Mesodermal cell (in vitro differentiated cells): ENCODE results near the gene TGFBR3.

Experiments used
- H3K27ac ChIP-seq: 2 replicates; pipeline ENCODE4 v1.7.0; 2013; ENCODE audit warnings: mild to moderate bottlenecking, low read depth, low read length, moderate library complexity; ENCODE audit not compliant: severe bottlenecking
- H3K36me3 ChIP-seq: 2 replicates; pipeline ENCODE4 v1.7.1; 2013; ENCODE audit warnings: mild to moderate bottlenecking, low read length, moderate library complexity; ENCODE audit not compliant: control insufficient read depth, insufficient read depth
- H3K4me1 ChIP-seq: one replicate; pipeline ENCODE4 v1.7.1; 2013; ENCODE audit warnings: mild to moderate bottlenecking, low read length; ENCODE audit not compliant: insufficient read depth, control insufficient read depth, poor library complexity, severe bottlenecking
- H3K4me3 ChIP-seq: 2 replicates; pipeline ENCODE4 v1.7.0; 2013; ENCODE audit warnings: low read length, control low read depth, mild to moderate bottlenecking; ENCODE audit not compliant: insufficient read depth, poor library complexity, severe bottlenecking; ENCODE audit errors: extremely low read depth
- H3K9me3 ChIP-seq: 2 replicates; pipeline ENCODE4 v1.7.1; 2013; ENCODE audit warnings: mild to moderate bottlenecking, low read length, moderate library complexity; ENCODE audit not compliant: control insufficient read depth
- WGBS, 2 experiments: methylation state at CpG; one replicate each; pipeline ENCODE4 v1.1.5; 2013; ENCODE audit warnings: missing lambda C conversion rate in 2 of 2; ENCODE audit not compliant: insufficient coverage in 2 of 2; 5-methylcytosine and 5-hydroxymethylcytosine counted together

Gene TGFBR3

GRCh38 chr1:91901231-91901630 is 15.3 kb upstream of the TGFBR3 start:
- H3K9me3 ChIP-seq = no peaks in the 10 kb centered on the region
- H3K36me3 ChIP-seq = no peaks in the 10 kb centered on the region
- H3K27ac ChIP-seq = no peak overlapping the region
- no peak overlapping the region for H3K4me3 ChIP-seq
- H3K4me1 ChIP-seq = no peaks in the 10 kb centered on the region

GRCh38 chr1:91900562-91900961 is 14.6 kb upstream of the TGFBR3 start:
- Histone ChIP-seq H3K9me3 (no peaks in the 10 kb centered on the region), H3K4me1 (no peaks in the 10 kb centered on the region), H3K27ac (no peak overlapping the region), H3K4me3 (no peak overlapping the region), H3K36me3 (no peaks in the 10 kb centered on the region)
- 100% methylated on average over 1 of the region's 1 CpG; no CpG with 5 or more reads in 1 of the 2 experiments for WGBS, 2 experiments

GRCh38 chr1:91897016-91897415 is 11.1 kb upstream of the TGFBR3 start:
- 80 to 92% methylated on average over 3 to 5 of the region's 5 CpGs for WGBS, 2 experiments
- Histone ChIP-seq H3K9me3 (no peaks in the 10 kb centered on the region), H3K36me3 (no peaks in the 10 kb centered on the region), H3K27ac (no peak overlapping the region), H3K4me3 (no peak overlapping the region), H3K4me1 (no peaks in the 10 kb centered on the region)

- no peak overlapping the region for H3K4me3 ChIP-seq
- peaks cover 10% of the 10 kb centered on the region for H3K4me1 ChIP-seq
- H3K9me3 ChIP-seq = no peaks in the 10 kb centered on the region
- 0% methylated on average over 1 of the region's 2 CpGs; no CpG with 5 or more reads in 1 of the 2 experiments for WGBS, 2 experiments
- no peaks in the 10 kb centered on the region for H3K36me3 ChIP-seq
- H3K27ac ChIP-seq = no peak overlapping the region
Measured at GRCh38 chr1:91895832-91896556, 10.0 kb upstream of the TGFBR3 start.

- H3K4me1 ChIP-seq = peaks cover 19% of the 10 kb centered on the region
- H3K9me3 ChIP-seq = no peaks in the 10 kb centered on the region
- no peaks in the 10 kb centered on the region for H3K36me3 ChIP-seq
- 94 to 96% methylated on average over 4 to 5 of the region's 5 CpGs for WGBS, 2 experiments
- H3K4me3 ChIP-seq = no peak overlapping the region
- H3K27ac ChIP-seq = no peak overlapping the region
Measured at GRCh38 chr1:91894036-91894761, 8.2 kb upstream of the TGFBR3 start.

GRCh38 chr1:91891969-91892368 is 6.0 kb upstream of the TGFBR3 start:
- Histone ChIP-seq H3K36me3 (no peaks in the 10 kb centered on the region), H3K4me3 (no peak overlapping the region), H3K9me3 (no peaks in the 10 kb centered on the region), H3K4me1 (peaks cover 19% of the 10 kb centered on the region), H3K27ac (no peak overlapping the region)
- 60 to 64% methylated on average over 1 of the region's 1 CpG for whole genome bisulfite sequencing, 2 experiments

GRCh38 chr1:91891454-91891853 is 5.5 kb upstream of the TGFBR3 start:
- WGBS, 2 experiments = 77 to 86% methylated on average over 2 of the region's 3 CpGs
- H3K9me3 ChIP-seq = no peaks in the 10 kb centered on the region
- no peak overlapping the region for H3K27ac ChIP-seq
- no peaks in the 10 kb centered on the region for H3K36me3 ChIP-seq
- no peak overlapping the region for H3K4me3 ChIP-seq
- H3K4me1 ChIP-seq = peaks cover 19% of the 10 kb centered on the region

GRCh38 chr1:91889717-91890459 is 3.9 kb upstream of the TGFBR3 start:
- WGBS, 2 experiments = 74 to 100% methylated on average over 2 to 3 of the region's 5 CpGs
- H3K4me3 ChIP-seq = no peak overlapping the region
- H3K36me3 ChIP-seq = no peaks in the 10 kb centered on the region
- peaks cover 19% of the 10 kb centered on the region for H3K4me1 ChIP-seq
- H3K9me3 ChIP-seq = no peaks in the 10 kb centered on the region
- H3K27ac ChIP-seq = no peak overlapping the region

- H3K4me1 ChIP-seq = peaks cover 8% of the 10 kb centered on the region
- H3K27ac ChIP-seq = peak overlapping the region; percentile 23
- 0 to 1% methylated on average over 23 to 26 of the region's 42 CpGs for WGBS, 2 experiments
- no peaks in the 10 kb centered on the region for H3K36me3 ChIP-seq
- peak overlapping the region; percentile 82 for H3K4me3 ChIP-seq
- no peaks in the 10 kb centered on the region for H3K9me3 ChIP-seq
Measured at GRCh38 chr1:91885213-91885715, 687 bp downstream of the TGFBR3 start.

- Histone ChIP-seq H3K4me3 (peak overlapping the region; percentile 82), H3K4me1 (peaks cover 2% of the 10 kb centered on the region), H3K36me3 (no peaks in the 10 kb centered on the region), H3K27ac (no peak overlapping the region), H3K9me3 (no peaks in the 10 kb centered on the region)
- 10 to 16% methylated on average over 19 of the region's 22 CpGs for WGBS, 2 experiments
Measured at GRCh38 chr1:91884459-91885212, 1.3 kb downstream of the TGFBR3 start.
